BE2C (cell line): ENCODE results near the gene ST6GALNAC3.

ENCODE experiments used
- DNase-seq: peaks from one replicate; pipeline ENCODE4 v3.0.0-alpha.2; 2020
- H3K27me3 ChIP-seq: fragments of 250-450 bp; sonication (Bioruptor Pico); 2 replicates; pipeline ENCODE4 v1.5.1; 2020; ENCODE audit warnings: mild to moderate bottlenecking
- H3K36me3 ChIP-seq: fragments of 250-450 bp; sonication (Bioruptor Pico); 2 replicates; pipeline ENCODE4 v1.5.1; 2020; ENCODE audit warnings: mild to moderate bottlenecking
- H3K4me1 ChIP-seq: fragments of 250-450 bp; sonication (Bioruptor Pico); 2 replicates; pipeline ENCODE4 v1.5.1; 2020
- H3K4me3 ChIP-seq: 2 replicates; pipeline ENCODE4 v1.5.1; 2011; ENCODE audit warnings: low read depth, low read length
- H3K9me3 ChIP-seq: fragments of 250-450 bp; sonication (Bioruptor Pico); 2 replicates; pipeline ENCODE4 v1.5.1; 2020
- TF ChIP-seq, protein P1 (sequence below): IDR thresholded peaks from 2 replicates; pipeline ENCODE4 v1.5.1; 2012; ENCODE audit warnings: mild to moderate bottlenecking, low read depth, low read length

ST6GALNAC3 gene

DNA sequence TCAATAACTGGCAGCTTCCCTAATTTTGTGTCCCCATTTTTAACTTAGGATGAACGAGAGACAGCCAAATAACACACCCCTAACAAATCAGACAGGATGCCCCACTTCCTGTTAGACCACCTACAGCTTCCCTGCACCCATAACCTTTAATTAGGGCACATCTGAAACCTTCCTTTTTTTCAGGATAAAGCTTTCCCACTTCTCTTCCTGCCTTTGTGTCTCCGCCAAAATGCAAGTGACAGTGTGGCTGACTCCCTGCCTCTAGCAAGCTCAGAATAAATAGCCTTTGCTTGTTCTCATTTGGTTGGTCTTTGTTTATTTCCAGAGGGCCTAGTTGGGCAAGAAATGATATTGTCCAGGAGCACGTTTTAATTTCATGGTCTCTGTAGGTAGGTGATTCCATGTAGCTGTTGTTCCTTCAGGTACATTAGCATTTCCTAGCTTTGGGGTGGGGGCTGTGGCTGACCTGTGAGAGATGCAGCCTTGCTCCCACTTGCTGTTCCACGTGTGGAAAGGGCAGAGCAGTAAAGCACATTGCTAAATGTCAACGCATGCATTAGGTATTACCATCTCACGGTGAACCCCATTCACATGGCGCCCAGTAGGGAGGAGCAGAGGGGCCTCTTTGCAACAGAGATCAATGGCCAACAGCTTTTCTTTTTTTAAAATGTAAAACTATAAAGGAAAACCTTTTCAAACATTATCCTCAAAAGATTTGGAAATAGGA lies 154.9 kb downstream of the ST6GALNAC3 start:
- TF ChIP-seq, protein P1, sequence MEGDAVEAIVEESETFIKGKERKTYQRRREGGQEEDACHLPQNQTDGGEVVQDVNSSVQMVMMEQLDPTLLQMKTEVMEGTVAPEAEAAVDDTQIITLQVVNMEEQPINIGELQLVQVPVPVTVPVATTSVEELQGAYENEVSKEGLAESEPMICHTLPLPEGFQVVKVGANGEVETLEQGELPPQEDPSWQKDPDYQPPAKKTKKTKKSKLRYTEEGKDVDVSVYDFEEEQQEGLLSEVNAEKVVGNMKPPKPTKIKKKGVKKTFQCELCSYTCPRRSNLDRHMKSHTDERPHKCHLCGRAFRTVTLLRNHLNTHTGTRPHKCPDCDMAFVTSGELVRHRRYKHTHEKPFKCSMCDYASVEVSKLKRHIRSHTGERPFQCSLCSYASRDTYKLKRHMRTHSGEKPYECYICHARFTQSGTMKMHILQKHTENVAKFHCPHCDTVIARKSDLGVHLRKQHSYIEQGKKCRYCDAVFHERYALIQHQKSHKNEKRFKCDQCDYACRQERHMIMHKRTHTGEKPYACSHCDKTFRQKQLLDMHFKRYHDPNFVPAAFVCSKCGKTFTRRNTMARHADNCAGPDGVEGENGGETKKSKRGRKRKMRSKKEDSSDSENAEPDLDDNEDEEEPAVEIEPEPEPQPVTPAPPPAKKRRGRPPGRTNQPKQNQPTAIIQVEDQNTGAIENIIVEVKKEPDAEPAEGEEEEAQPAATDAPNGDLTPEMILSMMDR = no peak
- Histone ChIP-seq H3K9me3 (no peaks in the 10 kb centered on the region), H3K4me3 (no peak overlapping the region), H3K27me3 (no peaks in the 10 kb centered on the region), H3K4me1 (no peaks in the 10 kb centered on the region), H3K36me3 (no peaks in the 10 kb centered on the region)
- DNase-seq = no peak

DNA sequence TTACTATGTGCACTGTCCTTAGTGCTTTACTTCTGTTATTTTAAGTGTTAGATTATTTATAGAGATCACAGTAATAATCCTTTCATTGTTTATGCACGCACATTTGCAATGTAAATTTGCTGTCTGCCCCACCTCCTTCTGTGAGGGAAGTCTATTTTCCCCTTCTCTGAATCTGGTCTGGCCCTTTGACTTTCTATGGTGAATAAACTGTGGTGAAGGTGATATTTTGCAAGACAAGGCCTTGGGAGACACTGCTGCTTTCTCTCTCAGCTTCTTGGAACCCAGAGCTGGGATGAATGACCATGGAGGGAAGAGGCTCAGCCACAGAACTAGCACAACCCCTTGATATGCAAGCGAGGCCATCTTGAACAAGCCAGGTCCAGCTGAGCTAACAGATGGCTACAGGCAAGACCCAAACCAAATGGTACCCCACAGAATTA lies 156.3 kb downstream of the ST6GALNAC3 start:
- Histone ChIP-seq H3K4me3 (no peak overlapping the region), H3K36me3 (no peaks in the 10 kb centered on the region), H3K27me3 (no peaks in the 10 kb centered on the region), H3K4me1 (no peaks in the 10 kb centered on the region), H3K9me3 (no peaks in the 10 kb centered on the region)
- TF ChIP-seq, protein P1 = no peak
- DNase-seq = no peak

DNA sequence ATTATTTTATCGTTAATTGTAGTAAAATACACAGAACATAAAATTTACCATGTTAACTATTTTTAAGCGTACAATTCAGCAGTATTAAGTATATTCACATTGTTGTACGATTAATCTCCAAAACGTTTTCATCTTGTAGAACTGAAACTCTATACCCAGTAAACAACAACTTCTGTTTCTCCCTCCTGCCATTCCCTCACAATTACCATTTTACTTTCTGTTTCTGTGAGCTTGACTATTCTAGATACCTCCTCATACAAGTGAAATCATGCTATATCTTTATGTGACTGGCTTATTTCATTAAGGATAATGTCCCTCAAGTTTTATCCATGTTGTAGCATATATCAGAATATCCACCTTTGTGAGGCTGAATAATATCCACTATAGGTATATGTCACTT lies 156.8 kb downstream of the ST6GALNAC3 start:
- no peak overlapping the region for H3K4me3 ChIP-seq
- no peaks in the 10 kb centered on the region for H3K9me3 ChIP-seq
- H3K27me3 ChIP-seq = no peaks in the 10 kb centered on the region
- TF ChIP-seq, protein P1 = no peak
- DNase-seq = no peak
- no peaks in the 10 kb centered on the region for H3K4me1 ChIP-seq
- H3K36me3 ChIP-seq = no peaks in the 10 kb centered on the region

DNA sequence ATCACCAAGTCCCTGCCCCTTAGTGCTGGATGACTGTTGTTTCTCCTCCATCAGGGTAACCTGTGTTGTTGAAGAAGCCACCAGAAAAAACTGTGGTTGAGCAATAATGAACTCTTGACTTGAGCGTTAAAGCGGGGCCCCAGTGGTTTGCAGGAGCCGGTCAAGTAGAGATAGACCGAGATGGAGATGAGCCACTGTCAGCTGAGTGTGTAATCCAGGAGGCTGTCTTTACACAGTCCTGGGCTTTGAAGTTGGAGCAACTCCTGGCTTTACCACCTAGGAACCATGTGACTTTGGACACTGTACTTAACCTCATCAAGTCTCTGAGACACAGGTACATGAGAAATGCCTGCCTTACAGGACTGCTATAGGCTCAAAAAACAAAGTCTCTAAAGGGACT lies 158.1 kb downstream of the ST6GALNAC3 start:
- no peaks in the 10 kb centered on the region for H3K9me3 ChIP-seq
- TF ChIP-seq, protein P1 = no peak
- H3K4me1 ChIP-seq = no peaks in the 10 kb centered on the region
- DNase-seq = no peak
- H3K4me3 ChIP-seq = no peak overlapping the region
- H3K27me3 ChIP-seq = no peaks in the 10 kb centered on the region
- no peaks in the 10 kb centered on the region for H3K36me3 ChIP-seq

DNA sequence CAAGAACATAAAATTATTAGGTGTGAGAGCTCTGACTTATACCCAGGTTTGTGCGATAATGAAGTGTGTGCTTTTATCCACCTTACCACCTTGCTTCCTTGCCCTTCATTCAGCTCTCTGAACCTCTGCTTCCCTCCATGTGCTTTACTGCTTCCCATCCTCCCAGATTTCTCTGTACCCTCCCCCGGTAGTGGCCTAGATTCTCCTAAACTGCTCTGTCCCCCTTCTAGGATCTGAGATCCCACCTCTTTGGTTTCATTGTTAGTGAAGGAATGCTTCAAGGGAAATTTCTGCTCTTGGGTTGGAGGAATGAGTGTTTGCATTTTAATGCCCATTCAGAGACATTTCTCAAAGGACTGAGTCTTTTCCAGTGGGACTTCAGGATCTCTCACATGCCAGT lies 159.5 kb downstream of the ST6GALNAC3 start:
- no peak for DNase-seq
- Histone ChIP-seq H3K27me3 (no peaks in the 10 kb centered on the region), H3K36me3 (no peaks in the 10 kb centered on the region), H3K4me3 (no peak overlapping the region), H3K4me1 (no peaks in the 10 kb centered on the region), H3K9me3 (no peaks in the 10 kb centered on the region)
- TF ChIP-seq, protein P1 = no peak

DNA sequence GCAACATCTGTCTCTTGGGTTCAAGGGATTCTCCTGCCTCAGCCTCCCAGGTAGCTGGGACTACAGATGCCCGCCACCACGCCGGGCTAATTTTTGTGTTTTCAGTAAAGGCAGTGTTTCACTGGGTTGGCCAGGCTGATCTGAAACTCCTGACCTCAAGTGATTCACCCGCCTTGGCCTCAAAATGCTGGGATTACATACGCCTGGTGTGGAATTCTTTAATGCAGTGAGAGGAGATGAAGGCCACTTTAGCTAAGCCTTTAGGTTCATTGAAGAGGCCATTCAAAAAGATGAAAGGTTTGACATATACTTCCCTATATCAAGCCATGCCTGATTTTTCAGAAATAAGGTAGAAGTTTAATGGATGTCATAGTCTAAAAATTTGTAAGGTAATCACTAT lies 162.7 kb downstream of the ST6GALNAC3 start:
- DNase-seq = no peak
- TF ChIP-seq, protein P1 = no peak
- Histone ChIP-seq H3K4me3 (no peak overlapping the region), H3K9me3 (no peaks in the 10 kb centered on the region), H3K4me1 (no peaks in the 10 kb centered on the region), H3K27me3 (no peaks in the 10 kb centered on the region), H3K36me3 (no peaks in the 10 kb centered on the region)
